GM12878 (cell line): ENCODE measurements around the gene CNGA4. TPM values are rescaled to one million over a fixed set of nuclear protein-coding genes. Genes with fewer than 3 reads are reported as not detected.

Source experiments
- ATAC-seq: fragments of 200-7000 bp; cut with Tn5 transposase; 3 replicates; pipeline ENCODE4 v1.9.1; 2020; ENCODE audit warnings: mild to moderate bottlenecking, moderate library complexity
- BruUV-seq: library from RNA; stranded (reverse); fragments of 400-500 nt; replicated peaks from 2 replicates; lab custom pipeline; 2021; lab: Mats Ljungman, UMichigan
- CTCF ChIA-PET: fragments of 300-600 bp; sonication (Branson Sonifier 250); formaldehyde crosslinking; extraction: SDS; loops from one replicate; lab custom pipeline; 2021; ENCODE audit warnings: inconsistent platforms; lab: Yijun Ruan, JAX
- POLR2A ChIA-PET: fragments of 350-600 bp; formaldehyde crosslinking; extraction: SDS; loops from one replicate; lab custom pipeline; 2021; ENCODE audit warnings: inconsistent platforms; lab: Charles Lee
- RAD21 ChIA-PET: fragments of 300-600 bp; sonication (Branson Sonifier 250); formaldehyde crosslinking; loops from one replicate; lab custom pipeline; 2023; ENCODE audit warnings: antibody characterized with exemption; ENCODE audit not compliant: unreplicated experiment; lab: Charles Lee
- SMC1A ChIA-PET: fragments of 300-600 bp; sonication (Branson Sonifier 250); formaldehyde crosslinking; loops from one replicate; lab custom pipeline; 2023; ENCODE audit not compliant: unreplicated experiment, uncharacterized antibody; lab: Charles Lee
- DNase-seq: peaks from one replicate; pipeline ENCODE4 v3.0.0-alpha.2; 2011; ENCODE audit warnings: low read depth, low spot score
- FAIRE-seq: peaks from 3 replicates; lab custom pipeline; 2011; peaks lifted over from hg19 to GRCh38; lab: Jason Lieb, UNC
- H2AFZ ChIP-seq: 2 replicates; pipeline ENCODE4 v1.6.0; 2011; ENCODE audit warnings: low read depth, low read length, control low read depth; ENCODE audit not compliant: control insufficient read depth
- H3K27ac ChIP-seq: 2 replicates; pipeline ENCODE4 v1.5.1; 2011; ENCODE audit warnings: control low read depth; ENCODE audit not compliant: control insufficient read depth, insufficient read depth
- H3K27me3 ChIP-seq, 2 experiments: replicated peaks in 1 of 2; 2 replicates each; pipeline versions ENCODE4 v1.6.0 to v1.6.1; 2011; ENCODE audit warnings: low read length in 1 of 2; ENCODE audit not compliant: control insufficient read depth in 2 of 2, insufficient read depth in 2 of 2
- H3K36me3 ChIP-seq, 2 experiments: 2 replicates each; pipeline ENCODE4 v1.5.1; 2011; ENCODE audit warnings: low read length in 1 of 2; ENCODE audit not compliant: control insufficient read depth in 2 of 2, insufficient read depth in 2 of 2
- H3K4me1 ChIP-seq: 2 replicates; pipeline ENCODE4 v1.6.1; 2011; ENCODE audit warnings: mild to moderate bottlenecking, low read length, moderate library complexity, mixed read lengths; ENCODE audit not compliant: control insufficient read depth, insufficient read depth
- H3K4me2 ChIP-seq: 2 replicates; pipeline ENCODE4 v1.6.0; 2011; ENCODE audit warnings: control low read depth; ENCODE audit not compliant: control insufficient read depth, insufficient read depth
- H3K4me3 ChIP-seq: fragments of 200-600 bp; sonication (generic); 2 replicates; pipeline ENCODE4 v1.5.1; 2016
- H3K79me2 ChIP-seq: 2 replicates; pipeline ENCODE4 v1.6.0; 2011; ENCODE audit warnings: low read length; ENCODE audit not compliant: control insufficient read depth, insufficient read depth
- H3K9ac ChIP-seq: 2 replicates; pipeline ENCODE4 v1.8.0; 2011; ENCODE audit warnings: low read length, control low read depth, mixed read lengths; ENCODE audit not compliant: control insufficient read depth, insufficient read depth
- H3K9me3 ChIP-seq: replicated peaks from 3 replicates; pipeline ENCODE4 v1.5.1; 2011; ENCODE audit warnings: mild to moderate bottlenecking, low read length; ENCODE audit not compliant: control insufficient read depth, insufficient read depth
- H4K20me1 ChIP-seq: 2 replicates; pipeline ENCODE4 v1.6.0; 2011; ENCODE audit not compliant: control insufficient read depth, insufficient read depth
- CHD4 ChIP-seq: fragments of 200-600 bp; sonication (generic); IDR thresholded peaks from 2 replicates; pipeline ENCODE4 v1.6.1; 2016; ENCODE audit warnings: mild to moderate bottlenecking
- ETV6 ChIP-seq, 2 experiments: fragments of 450-650 bp in 1 of 2; IDR thresholded peaks in 1 of 2; conservative IDR thresholded peaks in 1 of 2; 2 replicates each; pipeline ENCODE4 v1.6.1; 2014; ENCODE audit warnings: antibody characterized with exemption in 1 of 2, borderline replicate concordance in 1 of 2, low read depth in 1 of 2, mild to moderate bottlenecking in 1 of 2, moderate library complexity in 1 of 2
- EZH2 ChIP-seq: IDR thresholded peaks from 2 replicates; pipeline ENCODE4 v1.6.1; 2012; ENCODE audit warnings: low read depth, mild to moderate bottlenecking, control low read depth, inconsistent platforms, low read length, borderline replicate concordance; ENCODE audit not compliant: control insufficient read depth
- IKZF2 ChIP-seq, 2 experiments: fragments of 450-650 bp; IDR thresholded peaks; 2 replicates each; pipeline ENCODE4 v1.6.1; 2017; ENCODE audit warnings: mild to moderate bottlenecking in 2 of 2, moderate library complexity in 2 of 2
- MLLT1 ChIP-seq: fragments of 450-650 bp; IDR thresholded peaks from 2 replicates; pipeline ENCODE4 v1.6.1; 2016; ENCODE audit warnings: mild to moderate bottlenecking
- MYC ChIP-seq: IDR thresholded peaks from 2 replicates; pipeline ENCODE4 v1.6.1; 2011; ENCODE audit warnings: mild to moderate bottlenecking, low read length, moderate library complexity, inconsistent platforms; ENCODE audit not compliant: insufficient read depth, insufficient replicate concordance, insufficient read length, severe bottlenecking
- NFYA ChIP-seq: IDR thresholded peaks from 2 replicates; pipeline ENCODE4 v1.6.1; 2011; ENCODE audit warnings: low read depth, mild to moderate bottlenecking, low read length, improper control_type of control experiment, borderline replicate concordance
- POLR2A ChIP-seq: IDR thresholded peaks from 2 replicates; pipeline ENCODE4 v1.6.1; 2011; ENCODE audit warnings: low read depth, mild to moderate bottlenecking, low read length
- TARDBP ChIP-seq: IDR thresholded peaks from 2 replicates; pipeline ENCODE4 v1.6.1; 2016; ENCODE audit warnings: borderline replicate concordance
- YBX1 ChIP-seq: fragments of 450-650 bp; IDR thresholded peaks from 2 replicates; pipeline ENCODE4 v1.6.1; 2016; ENCODE audit warnings: antibody characterized with exemption
- ZNF622 ChIP-seq: fragments of 450-650 bp; IDR thresholded peaks from 2 replicates; pipeline ENCODE4 v1.6.1; 2017; ENCODE audit warnings: mild to moderate bottlenecking, inconsistent platforms
- WGBS: methylation state at CpG from one replicate; pipeline ENCODE4 v1.1.6; 2016; ENCODE audit warnings: low lambda C conversion rate; ENCODE audit not compliant: insufficient replicate concordance, insufficient coverage; ENCODE audit errors: missing lambda C conversion rate; 5-methylcytosine and 5-hydroxymethylcytosine counted together
- in situ Hi-C: fragments of 300-500 bp; cut with MboI; formaldehyde crosslinking; loops from 9 replicates; pipeline ENCODE4 v1.14.3; 2018; ENCODE audit warnings: mixed read lengths
- intact Hi-C: fragments of 100-400 bp; cut with micrococcal nuclease; formaldehyde crosslinking; loops from one replicate; pipeline ENCODE4 v1.14.2; 2022; ENCODE audit not compliant: unreplicated experiment
- polyA plus RNA-seq, 11 experiments: library from polyadenylated mRNA; depleted of rRNA in 4 of 11; unstranded in 6 of 11; stranded (reverse) in 5 of 11; fragments of >200 nt; fragmentation: Nextera tagmentation in 4 of 11; fragmentation: Illumina TruSeq in 1 of 11; extraction: Ambion mirVana in 4 of 11; extraction: Trizol in 1 of 11; gene quantifications; 1 replicate in 1 of 11; 2 replicates in 10 of 11; pipeline versions ENCODE4 v1.2.1 to v1.2.3, GENCODE V29; 2011 to 2016; ENCODE audit warnings: inconsistent platforms in 2 of 11, missing spikeins in 2 of 11, low read depth in 1 of 11
- total RNA-seq, 4 experiments: library from RNA; depleted of rRNA in 3 of 4; stranded (reverse); fragments of >200 nt in 3 of 4; fragmentation: Illumina TruSeq in 1 of 4; extraction: Trizol in 1 of 4; gene quantifications; 2 replicates each; pipeline versions ENCODE4 v1.2.1 to v1.2.3, GENCODE V29; 2013 to 2021

The CNGA4 gene
- total and polyA plus RNA-seq, 10 of the 15 experiments (the other 5 are each of a cell fraction or from before 2014, with no cell fraction given): 0.05 to 0.26 (median 0.07) TPM; not detected in 5

- Histone ChIP-seq H4K20me1 (no peaks in the 10 kb centered on the region), H3K27ac (no peak overlapping the region), H3K4me1 (no peaks in the 10 kb centered on the region), H3K9me3 (no peaks in the 10 kb centered on the region), H3K36me3 (no peaks in the 10 kb centered on the region), H3K9ac (no peak overlapping the region), H2AFZ (no peak overlapping the region), H3K79me2 (no peaks in the 10 kb centered on the region), H3K4me2 (no peak overlapping the region), H3K27me3 (no peaks in the 10 kb centered on the region), H3K4me3 (no peak overlapping the region)
- ChIA-PET CTCF (no interaction called here), SMC1A (no interaction called here), POLR2A (no interaction called here), RAD21 (no interaction called here)
- in situ Hi-C loops (no loop called here), intact Hi-C loops (no loop called here)
- no TSS peak for BruUV-seq
- ATAC-seq (no peak), DNase-seq (no peak), FAIRE-seq (no peak)
- TF ChIP-seq NFYA (no peak), ZNF622 (no peak), YBX1 (no peak), EZH2 (no peak), POLR2A (no peak), MYC (no peak), TARDBP (no peak), ETV6 (conservative IDR thresholded peaks at IDR 0.05 in 1 of 2, IDR thresholded peaks at IDR 0.05 in 1 of 2; ENCODE audit: borderline replicate concordance in 1 of 2, low read depth in 1 of 2) (no peak), MLLT1 (no peak), CHD4 (no peak), IKZF2 (IDR thresholded peaks at IDR 0.05) (no peak)
- WGBS: 54% methylated on average over 7 of the region's 7 CpGs
These were observed 2.4 kb downstream of the CNGA4 start for GRCh38 chr11:6241316-6241715.
